Activated naive CD8-positive, alpha-beta T cell treated with anti-CD3 and anti-CD28 coated beads, Interleukin-2, amount 10 ng/mL, durations not matched to agents 7 days and 5 days (primary cell): Measurements from ENCODE around the gene C11orf21. TPM values are rescaled to one million over a fixed set of nuclear protein-coding genes. Genes with fewer than 3 reads are reported as not detected.

Source experiments
- ATAC-seq: fragments of 150-1000 bp; cut with Tn5 transposase; one replicate; pipeline ENCODE4 v1.10.0; 2021; ENCODE audit warnings: low read depth, moderate library complexity
- POLR2A ChIA-PET: fragments of 350-600 bp; sonication (Branson Sonifier 250); formaldehyde crosslinking; loops from one replicate; lab custom pipeline; 2021; ENCODE audit warnings: antibody characterized with exemption; lab: Charles Lee
- DNase-seq: peaks from one replicate; pipeline ENCODE4 v3.0.0; 2021
- H3K27ac Mint-ChIP-seq: one replicate; pipeline ENCODE4 v1.8.0; 2022; ENCODE audit warnings: mild to moderate bottlenecking, mixed read lengths
- H3K27me3 Mint-ChIP-seq: one replicate; pipeline ENCODE4 v1.8.0; 2022; ENCODE audit warnings: mild to moderate bottlenecking, moderate library complexity, mixed read lengths
- H3K36me3 Mint-ChIP-seq: one replicate; pipeline ENCODE4 v1.8.0; 2021; ENCODE audit warnings: mild to moderate bottlenecking, mixed read lengths
- H3K4me1 Mint-ChIP-seq: one replicate; pipeline ENCODE4 v1.8.0; 2021; ENCODE audit warnings: mixed read lengths
- H3K4me3 Mint-ChIP-seq: one replicate; pipeline ENCODE4 v1.8.0; 2022; ENCODE audit warnings: mild to moderate bottlenecking, moderate library complexity, mixed read lengths
- H3K9me3 Mint-ChIP-seq: one replicate; pipeline ENCODE4 v1.8.0; 2021; ENCODE audit warnings: mixed read lengths
- total RNA-seq, 2 experiments: library from RNA; stranded (reverse); gene quantifications; one replicate each; pipeline ENCODE4 v1.2.3, GENCODE V29; 2021

C11orf21 gene
- total RNA-seq, 2 experiments from 2014 or later = 51.0 to 55.3 TPM

DNA sequence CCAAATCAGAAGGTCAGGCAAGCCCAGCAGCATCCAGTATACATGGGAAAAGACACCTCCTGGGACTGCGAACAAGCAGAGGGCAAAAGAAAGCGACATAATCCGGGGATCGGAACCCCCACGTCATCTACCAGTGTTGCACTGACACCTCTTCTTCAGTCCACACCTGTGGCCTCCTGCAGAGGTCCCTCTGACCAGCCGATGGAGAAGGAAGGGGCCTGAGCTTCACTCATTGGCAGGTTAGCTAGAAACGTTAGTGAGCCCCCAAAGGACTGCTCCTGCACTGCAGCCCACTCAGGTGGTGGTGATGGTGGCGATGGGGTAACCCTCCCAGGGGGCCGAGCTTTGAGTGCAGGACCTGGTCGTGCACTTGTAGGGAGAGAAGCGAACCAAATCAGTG, 53.5 kb downstream of the C11orf21 start:
- Mint-ChIP-seq H3K9me3 (no peaks in the 10 kb centered on the region), H3K4me1 (no peaks in the 10 kb centered on the region), H3K27me3 (peaks cover 27% of the 10 kb centered on the region), H3K4me3 (no peak overlapping the region), H3K27ac (no peak overlapping the region), H3K36me3 (no peaks in the 10 kb centered on the region)
- POLR2A ChIA-PET = no interaction called here
- ATAC-seq (no peak), DNase-seq (no peak)

DNA sequence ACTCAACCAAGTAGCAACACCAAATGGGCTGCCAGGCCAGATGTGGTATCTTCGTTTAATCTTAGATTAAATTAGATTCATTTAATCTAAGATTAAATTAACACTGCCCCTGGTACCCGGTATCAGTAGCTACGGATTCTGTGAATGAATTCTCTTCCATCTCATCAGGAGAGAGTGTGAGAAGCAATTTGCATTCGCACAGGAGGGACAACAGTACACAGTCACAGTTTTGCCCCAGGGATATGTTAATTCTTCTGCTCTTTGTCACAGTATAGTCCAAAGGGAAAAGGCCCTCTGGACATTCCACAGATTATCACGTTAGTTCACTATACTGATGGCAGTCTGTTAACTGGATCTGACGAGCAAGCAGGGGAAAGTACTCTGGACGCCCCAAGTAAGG, 54.2 kb downstream of the C11orf21 start:
- H3K27ac Mint-ChIP-seq = no peak overlapping the region
- H3K9me3 Mint-ChIP-seq = no peaks in the 10 kb centered on the region
- H3K4me3 Mint-ChIP-seq = no peak overlapping the region

More for the DNA sequence above, 54.2 kb downstream of the C11orf21 start:
- ATAC-seq (no peak), DNase-seq (no peak)
- H3K4me1 Mint-ChIP-seq = no peaks in the 10 kb centered on the region
- peaks cover 33% of the 10 kb centered on the region for H3K27me3 Mint-ChIP-seq
- POLR2A ChIA-PET = no interaction called here
- no peaks in the 10 kb centered on the region for H3K36me3 Mint-ChIP-seq

Other genes starting within 250 kb of the C11orf21 start
- gene IGF2, start 162.5 kb downstream of the C11orf21 start, total RNA-seq = not detected
- not detected for gene INS, start 140.7 kb downstream of the C11orf21 start, total RNA-seq
- gene TH, start 130.1 kb downstream of the C11orf21 start, total RNA-seq = not detected
- gene ASCL2, start 31.3 kb downstream of the C11orf21 start, total RNA-seq = under 1 TPM; 0.62 to 0.80 TPM
- 10 to 100 TPM; 49.5 to 52.3 TPM for gene TSPAN32, start 95 bp upstream of the C11orf21 start, total RNA-seq
- gene CD81, start 75.4 kb upstream of the C11orf21 start, total RNA-seq = 100 to 1,000 TPM; 149 to 154 TPM
- gene TSSC4, start 98.8 kb upstream of the C11orf21 start, total RNA-seq = 10 to 100 TPM; 46.8 to 48.2 TPM
- not detected for gene TRPM5, start 142.6 kb upstream of the C11orf21 start, total RNA-seq
- gene KCNQ1, start 143.1 kb upstream of the C11orf21 start, total RNA-seq = 10 to 100 TPM; 24.2 to 26.6 TPM